K562 (cell line): Measurements from ENCODE around the gene MAMDC2. TPM values are rescaled to one million over a fixed set of nuclear protein-coding genes. Genes with fewer than 3 reads are reported as not detected.

Experiments used
- ATAC-seq: fragments of 200-7000 bp; cut with Tn5 transposase; 3 replicates; pipeline ENCODE4 v1.9.1; 2020; ENCODE audit warnings: moderate library complexity
- BruUV-seq: library from RNA; stranded (reverse); fragments of 400-500 nt; replicated peaks from 2 replicates; lab custom pipeline; 2021; lab: Mats Ljungman, UMichigan
- CTCF ChIA-PET: fragments of 300-600 bp; formaldehyde crosslinking; extraction: SDS; loops from one replicate; lab custom pipeline; 2021; ENCODE audit warnings: low intra/inter-chr PET ratio; lab: Yijun Ruan, JAX
- POLR2A ChIA-PET: fragments of 300-600, 350-650 bp; sonication (Branson Sonifier 250); formaldehyde crosslinking; extraction: SDS; loops from one replicate; lab custom pipeline; 2021; ENCODE audit warnings: antibody characterized with exemption, inconsistent platforms; lab: Yijun Ruan, JAX
- DNase-seq, 4 experiments: peaks; one replicate each; pipeline versions ENCODE4 v3.0.0 to v3.0.0-alpha.2; 2011 to 2018; ENCODE audit warnings: low spot score in 3 of 4, mixed read lengths in 3 of 4; ENCODE audit errors: extremely low read depth in 1 of 4
- FAIRE-seq: peaks from 2 replicates; lab custom pipeline; 2011; peaks lifted over from hg19 to GRCh38; lab: Jason Lieb, UNC
- H2AFZ ChIP-seq: 2 replicates; pipeline ENCODE4 v1.6.0; 2011; ENCODE audit warnings: low read depth, low read length, control low read depth, inconsistent platforms
- H3K27ac ChIP-seq: fragments of 200-600 bp; 3 replicates; pipeline ENCODE4 v1.8.0; 2011; ENCODE audit warnings: low read depth, mild to moderate bottlenecking, control low read depth, inconsistent platforms, low read length, moderate library complexity, mixed read lengths; ENCODE audit errors: extremely low read depth
- H3K27me3 ChIP-seq, 2 experiments: fragments of 300-600 bp in 1 of 2; 2 replicates in 1 of 2; 3 replicates in 1 of 2; pipeline versions ENCODE4 v1.6.0 to v1.8.0; 2011; ENCODE audit warnings: inconsistent platforms in 2 of 2, low read length in 2 of 2, mild to moderate bottlenecking in 1 of 2, mixed read lengths in 1 of 2, moderate library complexity in 1 of 2; ENCODE audit not compliant: control insufficient read depth in 2 of 2, insufficient read depth in 2 of 2
- H3K36me3 ChIP-seq: fragments of 300-600 bp; 3 replicates; pipeline ENCODE4 v1.8.0; 2011; ENCODE audit warnings: mild to moderate bottlenecking, low read length, inconsistent platforms; ENCODE audit not compliant: control insufficient read depth, insufficient read depth
- H3K4me1 ChIP-seq, 2 experiments: fragments of 200-600 bp in 1 of 2; replicated peaks in 1 of 2; 2 replicates in 1 of 2; 3 replicates in 1 of 2; pipeline versions ENCODE4 v1.5.1 to v1.8.0; 2011; ENCODE audit warnings: inconsistent platforms in 2 of 2, low read length in 2 of 2, mild to moderate bottlenecking in 1 of 2, mixed read lengths in 1 of 2, moderate library complexity in 1 of 2; ENCODE audit not compliant: control insufficient read depth in 2 of 2, insufficient read depth in 2 of 2
- H3K4me2 ChIP-seq: 2 replicates; pipeline ENCODE4 v1.6.1; 2011; ENCODE audit warnings: low read length, control low read depth, inconsistent platforms, mixed read lengths; ENCODE audit not compliant: insufficient read depth
- H3K4me3 ChIP-seq: fragments of 200-600 bp; sonication (generic), shearing (Covaris generic); 2 replicates; pipeline ENCODE4 v1.5.1; 2016; ENCODE audit warnings: control low read depth, inconsistent platforms
- H3K79me2 ChIP-seq: fragments of 200-600 bp; 3 replicates; pipeline ENCODE4 v1.8.0; 2011; ENCODE audit warnings: low read length, inconsistent platforms; ENCODE audit not compliant: control insufficient read depth, insufficient read depth
- H3K9ac ChIP-seq, 2 experiments: 2 replicates each; pipeline versions ENCODE4 v1.6.0 to v1.6.1; 2011; ENCODE audit warnings: low read depth in 2 of 2, low read length in 2 of 2, control low read depth in 1 of 2, inconsistent platforms in 1 of 2, mild to moderate bottlenecking in 1 of 2, mixed read lengths in 1 of 2; ENCODE audit not compliant: insufficient read depth in 1 of 2
- H3K9me1 ChIP-seq: one replicate; pipeline ENCODE4 v1.6.0; 2011; ENCODE audit warnings: inconsistent platforms, mild to moderate bottlenecking, low read length, moderate library complexity; ENCODE audit not compliant: control insufficient read depth, insufficient read depth
- H3K9me3 ChIP-seq: replicated peaks from 2 replicates; pipeline ENCODE4 v1.5.1; 2011; ENCODE audit warnings: low read depth, low read length, inconsistent platforms; ENCODE audit not compliant: control insufficient read depth, insufficient read depth
- H4K20me1 ChIP-seq: replicated peaks from 2 replicates; pipeline ENCODE4 v1.6.1; 2011; ENCODE audit warnings: low read length, inconsistent platforms, mixed read lengths; ENCODE audit not compliant: control insufficient read depth, insufficient read depth
- ATF4 ChIP-seq: fragments of 450-650 bp; formaldehyde crosslinking; IDR thresholded peaks from 2 replicates; pipeline ENCODE4 v1.4.0; 2022; ENCODE audit warnings: mild to moderate bottlenecking, moderate library complexity
- CHD1 ChIP-seq: fragments of 200-600 bp; sonication (generic); IDR thresholded peaks from one replicate; pipeline ENCODE4 v1.6.1; 2012; ENCODE audit warnings: mild to moderate bottlenecking, moderate library complexity, low read length, inconsistent platforms
- FOXP4 ChIP-seq: sonication (generic); formaldehyde crosslinking; IDR thresholded peaks from 2 replicates; pipeline ENCODE4 v1.8.0; 2022; ENCODE audit warnings: mild to moderate bottlenecking, missing genetic modification reagents, borderline replicate concordance
- NR2C1 ChIP-seq, 2 experiments: fragments of 450-650 bp; IDR thresholded peaks; 2 replicates each; pipeline ENCODE4 v1.6.1; 2017; ENCODE audit warnings: mild to moderate bottlenecking in 2 of 2, antibody characterized with exemption in 1 of 2, inconsistent platforms in 1 of 2, missing compliant biosample characterization in 1 of 2, missing genetic modification characterization in 1 of 2
- PBX2 ChIP-seq, 2 experiments: IDR thresholded peaks in 1 of 2; conservative IDR thresholded peaks in 1 of 2; 2 replicates each; pipeline ENCODE4 v1.6.1; 2016; ENCODE audit warnings: low read depth in 2 of 2, mild to moderate bottlenecking in 1 of 2, missing compliant biosample characterization in 1 of 2, missing genetic modification characterization in 1 of 2, moderate library complexity in 1 of 2
- TOE1 ChIP-seq, 2 experiments: fragments of 450-650 bp in 1 of 2; sonication (generic) in 1 of 2; formaldehyde crosslinking in 1 of 2; IDR thresholded peaks; 2 replicates each; pipeline versions ENCODE4 v1.7.1 to v1.8.0; 2016 to 2022; ENCODE audit warnings: borderline replicate concordance in 2 of 2, mild to moderate bottlenecking in 2 of 2, antibody characterized with exemption in 1 of 2, inconsistent platforms in 1 of 2, low read depth in 1 of 2, missing genetic modification reagents in 1 of 2, moderate library complexity in 1 of 2
- ZNF143 ChIP-seq: sonication (generic); formaldehyde crosslinking; IDR thresholded peaks from 2 replicates; pipeline ENCODE4 v1.9.0; 2022; ENCODE audit warnings: mild to moderate bottlenecking, missing genetic modification reagents
- ZNF75A ChIP-seq: fragments of 450-650 bp; formaldehyde crosslinking; IDR thresholded peaks from 2 replicates; pipeline ENCODE4 v1.4.0; 2020; ENCODE audit warnings: mild to moderate bottlenecking
- WGBS: fragments of 100-300 bp; shearing (Covaris generic); methylation state at CpG from one replicate; pipeline ENCODE4 v1.1.6; 2016; ENCODE audit warnings: low coverage, mixed read lengths; ENCODE audit not compliant: insufficient coverage; ENCODE audit errors: missing lambda C conversion rate; 5-methylcytosine and 5-hydroxymethylcytosine counted together
- in situ Hi-C: fragments of 300-500 bp; cut with MboI; formaldehyde crosslinking; loops from 4 replicates; pipeline ENCODE4 v1.15.0; 2018; ENCODE audit warnings: inconsistent platforms, mixed read lengths
- intact Hi-C: fragments of 100-400 bp; cut with micrococcal nuclease; formaldehyde crosslinking; loops from 2 replicates; pipeline ENCODE4 v1.14.2; 2022
- polyA plus RNA-seq, 8 experiments: library from polyadenylated mRNA; depleted of rRNA in 4 of 8; stranded (reverse) in 5 of 8; unstranded in 3 of 8; fragments of >200 nt; fragmentation: Nextera tagmentation in 2 of 8; fragmentation: Illumina TruSeq in 1 of 8; extraction: Ambion mirVana in 2 of 8; extraction: Trizol in 1 of 8; gene quantifications; 2 replicates each; pipeline versions ENCODE4 v1.2.1 to v1.2.3, GENCODE V29; 2011 to 2014; ENCODE audit warnings: inconsistent platforms in 1 of 8, missing spikeins in 1 of 8
- total RNA-seq, 7 experiments: library from RNA; depleted of rRNA in 6 of 7; stranded (reverse); fragments of >200 nt in 6 of 7; fragmentation: Illumina TruSeq in 2 of 7; extraction: Trizol in 2 of 7; gene quantifications; 2 replicates each; pipeline versions ENCODE4 v1.2.1 to v1.2.3, GENCODE V29; 2011 to 2021; ENCODE audit warnings: low replicate concordance in 1 of 7

Gene MAMDC2
- total and polyA plus RNA-seq, 9 of the 15 experiments (the other 6 are each of a cell fraction or from before 2014, with no cell fraction given): 0.01 to 0.03 TPM; not detected in 7

- ChIA-PET POLR2A (interaction anchor here (1.1 kb wide), 1 partner anchor 111 kb away, joined by 3 read pairs; no protein-coding TSS in a partner anchor), CTCF (no interaction called here)
- no peak overlapping the region for H3K4me3 ChIP-seq
- no peak overlapping the region for H2AFZ ChIP-seq
- TF ChIP-seq ATF4 (CRISPR knock-in tag): no peak
- no peak for TF ChIP-seq PBX2 (CRISPR knock-in tag; IDR thresholded peaks at IDR 0.05; ENCODE audit: low read depth)
- TF ChIP-seq PBX2 (tag; conservative IDR thresholded peaks at IDR 0.05; ENCODE audit: low read depth): no peak
- no peak for TF ChIP-seq CHD1
- TF ChIP-seq NR2C1 (IDR thresholded peaks at IDR 0.05): no peak
- TF ChIP-seq NR2C1 (tag; IDR thresholded peaks at IDR 0.05): no peak
- TF ChIP-seq ZNF143: no peak
- TF ChIP-seq FOXP4: no peak
- no peak for TF ChIP-seq ZNF75A
- TF ChIP-seq TOE1 (IDR thresholded peaks at IDR 0.05; ENCODE audit: borderline replicate concordance): no peak
- TF ChIP-seq TOE1 (CRISPR knock-in tag; IDR thresholded peaks at IDR 0.05; ENCODE audit: borderline replicate concordance, low read depth): no peak
- no peak overlapping the region for H3K27ac ChIP-seq
- no peaks in the 10 kb centered on the region for H4K20me1 ChIP-seq
- WGBS: 0% methylated on average over 2 of the region's 2 CpGs
- no peaks in the 10 kb centered on the region for H3K36me3 ChIP-seq
- no peak overlapping the region for H3K4me2 ChIP-seq
- H3K27me3 ChIP-seq: no peaks in the 10 kb centered on the region
- DNase-seq: no peak
- intact Hi-C loops (no loop called here), in situ Hi-C loops (loop anchor here (10.0 to 25.0 kb wide), 2 partner anchors 138 to 676 kb away; no protein-coding TSS in a partner anchor)
- H3K4me1 ChIP-seq: no peaks in the 10 kb centered on the region
- no peak for ATAC-seq
- H3K9ac ChIP-seq: no peak overlapping the region
- H3K79me2 ChIP-seq: no peaks in the 10 kb centered on the region
- FAIRE-seq: no peak
- BruUV-seq: no TSS peak
- no peaks in the 10 kb centered on the region for H3K9me3 ChIP-seq
- H3K9me1 ChIP-seq: no peaks in the 10 kb centered on the region
These were observed 69.3 kb downstream of the MAMDC2 start for GRCh38 chr9:70112981-70113380.
